RWPE1 (cell line): ENCODE data around the gene CNTNAP2.

Source experiments
- CTCF ChIA-PET: fragments of 350-600 bp; sonication (Branson Sonifier 250); formaldehyde crosslinking; extraction: SDS; loops from one replicate; lab custom pipeline; 2021; lab: Yijun Ruan, JAX
- POLR2A ChIA-PET: fragments of 400-600 bp; formaldehyde crosslinking; extraction: SDS; loops from one replicate; lab custom pipeline; 2020; ENCODE audit warnings: antibody characterized with exemption; ENCODE audit not compliant: low non-redundant PET; lab: Yijun Ruan, JAX
- DNase-seq: peaks from one replicate; pipeline ENCODE4 v3.0.0; 2012; ENCODE audit warnings: low spot score
- H3K27ac ChIP-seq: fragments of 450-650 bp; 2 replicates; pipeline ENCODE4 v1.5.1; 2017
- CTCF ChIP-seq: fragments of 450-650 bp; conservative IDR thresholded peaks from 2 replicates; pipeline ENCODE4 v1.5.1; 2017; ENCODE audit warnings: low read depth, mild to moderate bottlenecking

CNTNAP2 gene

GRCh38 chr7:147411096-147411495 lies 1294.5 kb downstream of the CNTNAP2 start:
- ChIA-PET CTCF (no interaction called here), POLR2A (no interaction called here)
- no peak for TF ChIP-seq CTCF
- no peak overlapping the region for H3K27ac ChIP-seq
- no peak for DNase-seq

GRCh38 chr7:147412109-147412508 lies 1295.5 kb downstream of the CNTNAP2 start:
- POLR2A ChIA-PET, result no interaction called here
- DNase-seq, result no peak
- H3K27ac ChIP-seq, result no peak overlapping the region
- CTCF ChIA-PET, result no interaction called here
- no peak for TF ChIP-seq CTCF

- no peak overlapping the region for H3K27ac ChIP-seq
- ChIA-PET CTCF (no interaction called here), POLR2A (no interaction called here)
- TF ChIP-seq CTCF, result no peak
- peak; percentile 0 for DNase-seq
Observed at GRCh38 chr7:147412782-147413556, 1296.4 kb downstream of the CNTNAP2 start.

- TF ChIP-seq CTCF, result no peak
- ChIA-PET POLR2A (no interaction called here), CTCF (no interaction called here)
- DNase-seq, result no peak
- H3K27ac ChIP-seq, result no peak overlapping the region
Observed at GRCh38 chr7:147413557-147413870, 1296.9 kb downstream of the CNTNAP2 start.

GRCh38 chr7:147415991-147416390 lies 1299.4 kb downstream of the CNTNAP2 start:
- no peak for TF ChIP-seq CTCF
- H3K27ac ChIP-seq, result no peak overlapping the region
- CTCF ChIA-PET, result no interaction called here
- POLR2A ChIA-PET, result interaction anchor here (0.6 kb wide), 1 partner anchor 710 kb away, joined by 4 read pairs; no protein-coding TSS in a partner anchor
- DNase-seq, result no peak

GRCh38 chr7:147418966-147419365 lies 1302.4 kb downstream of the CNTNAP2 start:
- no peak overlapping the region for H3K27ac ChIP-seq
- no peak for DNase-seq
- no peak for TF ChIP-seq CTCF
- CTCF ChIA-PET, result no interaction called here
- POLR2A ChIA-PET, result no interaction called here
